Prostate gland (tissue), 1 donor: Measurements from ENCODE around the gene FRMD6.

Source experiments
- POLR2A ChIP-seq: fragments of 450-650 bp; IDR thresholded peaks from one replicate; pipeline ENCODE4 v1.6.1; 2016; ENCODE audit warnings: antibody characterized with exemption, mild to moderate bottlenecking
- POLR2AphosphoS5 ChIP-seq: sonication (generic); formaldehyde crosslinking; IDR thresholded peaks from one replicate; pipeline ENCODE4 v1.6.1; 2017; ENCODE audit warnings: antibody characterized with exemption

GRCh38 chr14:51682411-51682810 is 30.7 kb downstream of the FRMD6 start:
- TF ChIP-seq POLR2A, result no peak
- TF ChIP-seq POLR2AphosphoS5, result no peak
